Neural cell (in vitro differentiated cells): ENCODE data around the gene UNC119B. TPM values are rescaled to one million over a fixed set of nuclear protein-coding genes. Genes with fewer than 3 reads are reported as not detected.

ENCODE experiments used
- H2AFZ ChIP-seq: fragments of 200-600, 300-800 bp; sonication (generic), shearing (Covaris generic); 2 replicates; pipeline ENCODE4 v1.6.0; 2014; ENCODE audit warnings: low read depth, mild to moderate bottlenecking, antibody characterized with exemption, low read length, moderate library complexity
- H3F3A ChIP-seq: fragments of 200-600 bp; shearing (Covaris generic); 2 replicates; pipeline ENCODE4 v1.6.1; 2016; ENCODE audit warnings: mild to moderate bottlenecking, moderate library complexity, mixed read lengths, antibody characterized with exemption, low read length; ENCODE audit not compliant: insufficient read depth, poor library complexity, severe bottlenecking
- H3K27ac ChIP-seq: fragments of 200-600, 300-800 bp; sonication (generic), shearing (Covaris generic); 2 replicates; pipeline ENCODE4 v1.5.1; 2014; ENCODE audit warnings: mild to moderate bottlenecking, low read length, moderate library complexity
- H3K27me3 ChIP-seq: fragments of 300-800, 200-600 bp; sonication (generic), shearing (Covaris generic); 2 replicates; pipeline ENCODE4 v1.6.0; 2014; ENCODE audit warnings: mild to moderate bottlenecking, low read depth, low read length, moderate library complexity; ENCODE audit not compliant: insufficient read depth
- H3K36me3 ChIP-seq: fragments of 300-800, 200-600 bp; sonication (generic), shearing (Covaris generic); 2 replicates; pipeline ENCODE4 v1.5.1; 2014; ENCODE audit warnings: mild to moderate bottlenecking, antibody characterized with exemption, low read length, moderate library complexity; ENCODE audit not compliant: insufficient read depth
- H3K4me2 ChIP-seq: fragments of 300-800, 200-600 bp; sonication (generic), shearing (Covaris generic); 2 replicates; pipeline ENCODE4 v1.6.0; 2014; ENCODE audit warnings: mild to moderate bottlenecking, low read length
- H3K4me3 ChIP-seq: fragments of 300-800, 200-600 bp; sonication (generic), shearing (Covaris generic); 2 replicates; pipeline ENCODE4 v1.5.1; 2014; ENCODE audit warnings: mild to moderate bottlenecking, low read length, moderate library complexity
- H3K79me2 ChIP-seq: fragments of 200-600 bp; shearing (Covaris generic); replicated peaks from 2 replicates; pipeline ENCODE4 v1.6.0; 2014; ENCODE audit warnings: mild to moderate bottlenecking, low read length, moderate library complexity; ENCODE audit not compliant: insufficient read depth
- H3K9ac ChIP-seq: fragments of 300-800, 200-600 bp; sonication (generic), shearing (Covaris generic); 2 replicates; pipeline ENCODE4 v1.6.1; 2016; ENCODE audit warnings: mild to moderate bottlenecking, low read length, mixed read lengths
- H3K9me2 ChIP-seq: fragments of 200-600 bp; shearing (Covaris generic); 2 replicates; pipeline ENCODE4 v1.6.1; 2016; ENCODE audit warnings: mild to moderate bottlenecking, low read length, mixed read lengths; ENCODE audit not compliant: insufficient read depth
- H3K9me3 ChIP-seq: fragments of 200-600, 300-800 bp; sonication (generic), shearing (Covaris generic); 2 replicates; pipeline ENCODE4 v1.6.1; 2016; ENCODE audit warnings: mild to moderate bottlenecking, mixed run types, low read length, moderate library complexity, mixed read lengths
- H4K20me1 ChIP-seq: fragments of 200-600 bp; shearing (Covaris generic); 2 replicates; pipeline ENCODE4 v1.6.1; 2016; ENCODE audit warnings: mild to moderate bottlenecking, mixed run types; ENCODE audit not compliant: insufficient read depth
- EP300 ChIP-seq: fragments of 450-650 bp; conservative IDR thresholded peaks from 2 replicates; pipeline ENCODE4 v1.6.1; 2014; ENCODE audit warnings: antibody characterized with exemption, mild to moderate bottlenecking, moderate library complexity; ENCODE audit not compliant: poor library complexity, severe bottlenecking
- EZH2 ChIP-seq: fragments of 200-600, 300-800 bp; shearing (Covaris generic), sonication (generic); IDR thresholded peaks from 2 replicates; pipeline ENCODE4 v1.6.1; 2014; ENCODE audit warnings: antibody characterized with exemption, low read length, borderline replicate concordance, mild to moderate bottlenecking; ENCODE audit not compliant: insufficient read depth, poor library complexity, severe bottlenecking
- MXI1 ChIP-seq: fragments of 450-650 bp; conservative IDR thresholded peaks from 2 replicates; pipeline ENCODE4 v1.6.1; 2014; ENCODE audit warnings: antibody characterized with exemption, mild to moderate bottlenecking; ENCODE audit not compliant: poor library complexity, severe bottlenecking
- POLR2AphosphoS5 ChIP-seq: IDR thresholded peaks from 2 replicates; pipeline ENCODE4 v1.6.1; 2012
- RAD21 ChIP-seq: fragments of 450-650 bp; conservative IDR thresholded peaks from 2 replicates; pipeline ENCODE4 v1.6.1; 2014; ENCODE audit warnings: antibody characterized with exemption, mild to moderate bottlenecking, moderate library complexity
- SMC3 ChIP-seq: fragments of 450-650 bp; conservative IDR thresholded peaks from 2 replicates; pipeline ENCODE4 v1.6.1; 2014; ENCODE audit warnings: antibody characterized with exemption, mild to moderate bottlenecking, moderate library complexity; ENCODE audit not compliant: poor library complexity
- TAF1 ChIP-seq: IDR thresholded peaks from 2 replicates; pipeline ENCODE4 v1.6.1; 2012; ENCODE audit warnings: low read depth
- polyA plus RNA-seq: library from polyadenylated mRNA; depleted of rRNA; stranded (reverse); fragments of >200 nt; gene quantifications from 2 replicates; pipeline ENCODE4 v1.2.3, GENCODE V29; 2014
- TF ChIP-seq, protein P1 (sequence below): IDR thresholded peaks from 2 replicates; pipeline ENCODE4 v1.6.1; 2012; ENCODE audit warnings: borderline replicate concordance
- TF ChIP-seq, protein P2 (sequence below): fragments of 450-650 bp; IDR thresholded peaks from 2 replicates; pipeline ENCODE4 v1.5.1; 2014; ENCODE audit warnings: antibody characterized with exemption, mild to moderate bottlenecking, moderate library complexity; ENCODE audit not compliant: poor library complexity, severe bottlenecking

UNC119B gene
- polyA plus RNA-seq, 1 donor from 2014 or later = 17.3 TPM

DNA sequence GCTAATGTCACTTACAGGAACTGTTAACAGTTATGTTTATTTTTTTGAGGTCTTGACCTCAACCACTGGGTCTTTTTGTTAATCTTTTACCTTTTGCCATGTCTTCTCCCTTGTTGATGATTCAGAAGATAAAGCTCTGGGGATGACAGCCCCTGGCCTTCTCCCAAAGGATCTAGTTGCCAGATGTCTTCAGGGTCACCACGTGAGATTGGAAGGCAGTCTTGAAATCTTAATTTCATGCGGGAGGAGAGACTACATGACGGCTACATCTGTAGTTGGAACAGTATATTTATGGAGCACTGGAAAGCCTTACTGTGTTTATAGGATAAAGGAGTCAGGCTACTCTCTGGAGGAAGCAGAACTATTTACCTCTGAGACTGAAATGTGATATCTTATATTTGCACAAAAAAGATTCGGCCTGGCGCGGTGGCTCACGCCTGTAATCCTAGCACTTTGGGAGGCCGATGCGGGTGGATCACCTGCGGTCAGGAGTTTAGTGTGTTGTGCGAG, 17.7 kb upstream of the UNC119B start:
- H2AFZ ChIP-seq = no peak overlapping the region
- H4K20me1 ChIP-seq = no peaks in the 10 kb centered on the region
- peaks cover 5% of the 10 kb centered on the region for H3K36me3 ChIP-seq
- H3F3A ChIP-seq = no peaks in the 10 kb centered on the region
- no peak overlapping the region for H3K4me3 ChIP-seq
- TF ChIP-seq, protein P1, sequence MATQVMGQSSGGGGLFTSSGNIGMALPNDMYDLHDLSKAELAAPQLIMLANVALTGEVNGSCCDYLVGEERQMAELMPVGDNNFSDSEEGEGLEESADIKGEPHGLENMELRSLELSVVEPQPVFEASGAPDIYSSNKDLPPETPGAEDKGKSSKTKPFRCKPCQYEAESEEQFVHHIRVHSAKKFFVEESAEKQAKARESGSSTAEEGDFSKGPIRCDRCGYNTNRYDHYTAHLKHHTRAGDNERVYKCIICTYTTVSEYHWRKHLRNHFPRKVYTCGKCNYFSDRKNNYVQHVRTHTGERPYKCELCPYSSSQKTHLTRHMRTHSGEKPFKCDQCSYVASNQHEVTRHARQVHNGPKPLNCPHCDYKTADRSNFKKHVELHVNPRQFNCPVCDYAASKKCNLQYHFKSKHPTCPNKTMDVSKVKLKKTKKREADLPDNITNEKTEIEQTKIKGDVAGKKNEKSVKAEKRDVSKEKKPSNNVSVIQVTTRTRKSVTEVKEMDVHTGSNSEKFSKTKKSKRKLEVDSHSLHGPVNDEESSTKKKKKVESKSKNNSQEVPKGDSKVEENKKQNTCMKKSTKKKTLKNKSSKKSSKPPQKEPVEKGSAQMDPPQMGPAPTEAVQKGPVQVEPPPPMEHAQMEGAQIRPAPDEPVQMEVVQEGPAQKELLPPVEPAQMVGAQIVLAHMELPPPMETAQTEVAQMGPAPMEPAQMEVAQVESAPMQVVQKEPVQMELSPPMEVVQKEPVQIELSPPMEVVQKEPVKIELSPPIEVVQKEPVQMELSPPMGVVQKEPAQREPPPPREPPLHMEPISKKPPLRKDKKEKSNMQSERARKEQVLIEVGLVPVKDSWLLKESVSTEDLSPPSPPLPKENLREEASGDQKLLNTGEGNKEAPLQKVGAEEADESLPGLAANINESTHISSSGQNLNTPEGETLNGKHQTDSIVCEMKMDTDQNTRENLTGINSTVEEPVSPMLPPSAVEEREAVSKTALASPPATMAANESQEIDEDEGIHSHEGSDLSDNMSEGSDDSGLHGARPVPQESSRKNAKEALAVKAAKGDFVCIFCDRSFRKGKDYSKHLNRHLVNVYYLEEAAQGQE = no peak
- TF ChIP-seq SMC3 (no peak), TAF1 (no peak), EP300 (no peak), MXI1 (no peak), RAD21 (no peak), POLR2AphosphoS5 (no peak), EZH2 (no peak)
- TF ChIP-seq, protein P2, sequence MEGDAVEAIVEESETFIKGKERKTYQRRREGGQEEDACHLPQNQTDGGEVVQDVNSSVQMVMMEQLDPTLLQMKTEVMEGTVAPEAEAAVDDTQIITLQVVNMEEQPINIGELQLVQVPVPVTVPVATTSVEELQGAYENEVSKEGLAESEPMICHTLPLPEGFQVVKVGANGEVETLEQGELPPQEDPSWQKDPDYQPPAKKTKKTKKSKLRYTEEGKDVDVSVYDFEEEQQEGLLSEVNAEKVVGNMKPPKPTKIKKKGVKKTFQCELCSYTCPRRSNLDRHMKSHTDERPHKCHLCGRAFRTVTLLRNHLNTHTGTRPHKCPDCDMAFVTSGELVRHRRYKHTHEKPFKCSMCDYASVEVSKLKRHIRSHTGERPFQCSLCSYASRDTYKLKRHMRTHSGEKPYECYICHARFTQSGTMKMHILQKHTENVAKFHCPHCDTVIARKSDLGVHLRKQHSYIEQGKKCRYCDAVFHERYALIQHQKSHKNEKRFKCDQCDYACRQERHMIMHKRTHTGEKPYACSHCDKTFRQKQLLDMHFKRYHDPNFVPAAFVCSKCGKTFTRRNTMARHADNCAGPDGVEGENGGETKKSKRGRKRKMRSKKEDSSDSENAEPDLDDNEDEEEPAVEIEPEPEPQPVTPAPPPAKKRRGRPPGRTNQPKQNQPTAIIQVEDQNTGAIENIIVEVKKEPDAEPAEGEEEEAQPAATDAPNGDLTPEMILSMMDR = no peak
- peaks cover 37% of the 10 kb centered on the region for H3K79me2 ChIP-seq
- H3K9me3 ChIP-seq = no peaks in the 10 kb centered on the region
- no peak overlapping the region for H3K27ac ChIP-seq
- H3K9me2 ChIP-seq = no peaks in the 10 kb centered on the region
- no peak overlapping the region for H3K9ac ChIP-seq
- no peak overlapping the region for H3K4me2 ChIP-seq
- H3K27me3 ChIP-seq = no peaks in the 10 kb centered on the region

DNA sequence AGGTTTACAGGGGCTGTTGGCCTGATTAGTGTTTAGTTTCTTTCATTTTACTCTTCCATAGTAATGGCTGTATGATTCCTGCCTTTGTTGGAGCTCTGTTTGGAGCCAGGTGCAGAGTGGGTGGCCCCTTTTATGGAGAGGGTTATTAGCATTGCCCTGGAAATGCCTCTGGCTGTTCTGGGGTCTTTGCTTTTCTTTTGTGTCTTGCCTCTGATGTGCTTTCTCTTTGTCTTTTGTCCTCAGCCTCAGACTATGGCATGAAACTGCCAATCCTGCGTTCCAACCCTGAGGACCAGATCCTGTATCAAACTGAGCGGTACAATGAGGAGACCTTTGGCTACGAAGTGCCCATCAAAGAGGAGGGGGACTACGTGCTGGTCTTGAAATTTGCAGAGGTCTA, 16.4 kb upstream of the UNC119B start:
- Histone ChIP-seq H3K36me3 (peaks cover 5% of the 10 kb centered on the region), H3F3A (no peaks in the 10 kb centered on the region), H3K9me3 (no peaks in the 10 kb centered on the region), H3K4me3 (no peak overlapping the region), H3K9ac (no peak overlapping the region), H3K9me2 (no peaks in the 10 kb centered on the region), H2AFZ (no peak overlapping the region), H4K20me1 (no peaks in the 10 kb centered on the region), H3K27me3 (no peaks in the 10 kb centered on the region), H3K4me2 (no peak overlapping the region), H3K79me2 (peaks cover 24% of the 10 kb centered on the region), H3K27ac (no peak overlapping the region)
- TF ChIP-seq, protein P1 = no peak
- TF ChIP-seq SMC3 = no peak
- TF ChIP-seq POLR2AphosphoS5 = no peak
- no peak for TF ChIP-seq RAD21
- no peak for TF ChIP-seq TAF1
- TF ChIP-seq, protein P2 = no peak
- TF ChIP-seq MXI1 = no peak
- TF ChIP-seq EP300 = no peak
- no peak for TF ChIP-seq EZH2
